ENCODE data around the gene CLBA1.
A peak's percentile ranks its signal among the peaks of the same experiment; 100 is the strongest.
"Not testable (repeated sequence)": the region's sequence is repeated elsewhere in the genome, so short reads cannot be mapped to it uniquely, and the experiment has no call there.

CLBA1 gene

GRCh38 chr14:105026802-105027563 lies 41.4 kb downstream of the CLBA1 start:
- Histone ChIP-seq H3K27ac (replicated peaks) (0 out of 2 replicates have a peak overlapping the region, but pooled peaks have one; percentile 1), H3K27me3 (ENCODE audit: insufficient read depth, poor library complexity, severe bottlenecking) (no peaks in the 10 kb centered on the region), H3K4me3 (replicated peaks; ENCODE audit: insufficient read depth, low read length) (no peak overlapping the region)
- no peak for DNase-seq (ENCODE audit: low read depth in 1 of 2, low spot score in 1 of 2)
- no peak for TF ChIP-seq CTCF (IDR thresholded peaks at IDR 0.05; ENCODE audit: insufficient read depth, low read length)
- TF ChIP-seq GABPA (IDR thresholded peaks at IDR 0.05; ENCODE audit: low read depth), result no peak
- TF ChIP-seq SPI1 (IDR thresholded peaks at IDR 0.05; ENCODE audit: borderline replicate concordance, low read depth), result no peak
- no peak for TF ChIP-seq POLR2AphosphoS5 (IDR thresholded peaks at IDR 0.05; ENCODE audit: low read depth)
- TF ChIP-seq REST (IDR thresholded peaks at IDR 0.05; ENCODE audit: insufficient replicate concordance, low read depth), result no peak

GRCh38 chr14:105027718-105028117 lies 42.1 kb downstream of the CLBA1 start:
- H3K4me3 ChIP-seq (replicated peaks; ENCODE audit: insufficient read depth, low read length); H3K27ac ChIP-seq (replicated peaks); H3K27me3 ChIP-seq (ENCODE audit: insufficient read depth, poor library complexity, severe bottlenecking); DNase-seq (ENCODE audit: low read depth in 1 of 2, low spot score in 1 of 2): not testable (repeated sequence)

- no peak for DNase-seq (ENCODE audit: low read depth in 1 of 2, low spot score in 1 of 2)
- no peak for TF ChIP-seq REST (IDR thresholded peaks at IDR 0.05; ENCODE audit: insufficient replicate concordance, low read depth)
- TF ChIP-seq POLR2AphosphoS5 (IDR thresholded peaks at IDR 0.05; ENCODE audit: low read depth), result no peak
- TF ChIP-seq CTCF (IDR thresholded peaks at IDR 0.05; ENCODE audit: insufficient read depth, low read length), result no peak
- no peak for TF ChIP-seq GABPA (IDR thresholded peaks at IDR 0.05; ENCODE audit: low read depth)
- Histone ChIP-seq H3K27ac (replicated peaks) (no peak overlapping the region), H3K4me3 (replicated peaks; ENCODE audit: insufficient read depth, low read length) (no peak overlapping the region), H3K27me3 (ENCODE audit: insufficient read depth, poor library complexity, severe bottlenecking) (no peaks in the 10 kb centered on the region)
Observed at GRCh38 chr14:105028251-105028927, 42.8 kb downstream of the CLBA1 start.

GRCh38 chr14:105029402-105029801 lies 43.8 kb downstream of the CLBA1 start:
- no peak for TF ChIP-seq SPI1 (IDR thresholded peaks at IDR 0.05; ENCODE audit: borderline replicate concordance, low read depth)
- TF ChIP-seq REST (IDR thresholded peaks at IDR 0.05; ENCODE audit: insufficient replicate concordance, low read depth), result no peak
- TF ChIP-seq GABPA (IDR thresholded peaks at IDR 0.05; ENCODE audit: low read depth), result no peak
- TF ChIP-seq CTCF (IDR thresholded peaks at IDR 0.05; ENCODE audit: insufficient read depth, low read length), result no peak
- TF ChIP-seq POLR2AphosphoS5 (IDR thresholded peaks at IDR 0.05; ENCODE audit: low read depth), result no peak
- DNase-seq (ENCODE audit: low read depth in 1 of 2, low spot score in 1 of 2), result no peak
- no peak overlapping the region for H3K27ac ChIP-seq (replicated peaks)
- no peaks in the 10 kb centered on the region for H3K27me3 ChIP-seq (ENCODE audit: insufficient read depth, poor library complexity, severe bottlenecking)
- no peak overlapping the region for H3K4me3 ChIP-seq (replicated peaks; ENCODE audit: insufficient read depth, low read length)

All from HL-60 (cell line).